KMS-11 (cell line): ENCODE measurements around the gene HPS3.

Experiments
- H2AFZ ChIP-seq: fragments of 200-600 bp; sonication (generic); 2 replicates; pipeline ENCODE4 v1.6.1; 2016; ENCODE audit warnings: antibody characterized with exemption, mixed run types, low read depth
- H3K27ac ChIP-seq: fragments of 200-600 bp; sonication (generic); 2 replicates; pipeline ENCODE4 v1.6.1; 2016; ENCODE audit warnings: mild to moderate bottlenecking, mixed run types
- H3K27me3 ChIP-seq: fragments of 200-600 bp; sonication (generic); 2 replicates; pipeline ENCODE4 v1.6.1; 2017; ENCODE audit warnings: mild to moderate bottlenecking, low read depth, mixed run types, moderate library complexity; ENCODE audit not compliant: insufficient read depth
- H3K36me3 ChIP-seq: fragments of 200-600 bp; sonication (generic); 2 replicates; pipeline ENCODE4 v1.6.1; 2017; ENCODE audit warnings: mild to moderate bottlenecking, mixed run types; ENCODE audit not compliant: insufficient read depth
- H3K4me1 ChIP-seq: fragments of 200-600 bp; sonication (generic); 2 replicates; pipeline ENCODE4 v1.6.1; 2016; ENCODE audit warnings: mild to moderate bottlenecking, low read depth, mixed run types; ENCODE audit not compliant: poor library complexity, severe bottlenecking
- H3K4me2 ChIP-seq: fragments of 200-600 bp; sonication (generic); 2 replicates; pipeline ENCODE4 v1.7.0; 2016; ENCODE audit warnings: mild to moderate bottlenecking, mixed run types
- H3K4me3 ChIP-seq: fragments of 200-600 bp; sonication (generic); IDR thresholded peaks from 2 replicates; pipeline ENCODE4 v1.6.1; 2017; ENCODE audit warnings: low read depth, low read length, mixed read lengths; ENCODE audit not compliant: insufficient read depth
- H3K79me2 ChIP-seq: fragments of 200-600 bp; sonication (generic); 2 replicates; pipeline ENCODE4 v1.6.1; 2016; ENCODE audit warnings: low read depth, mixed run types; ENCODE audit not compliant: insufficient read depth
- H3K9ac ChIP-seq: fragments of 200-600 bp; sonication (generic); 2 replicates; pipeline ENCODE4 v1.6.1; 2016; ENCODE audit warnings: mild to moderate bottlenecking, mixed run types
- H4K20me1 ChIP-seq: fragments of 200-600 bp; sonication (generic); 2 replicates; pipeline ENCODE4 v1.6.1; 2016; ENCODE audit warnings: mild to moderate bottlenecking, mixed run types; ENCODE audit not compliant: insufficient read depth
- CTCF ChIP-seq: fragments of 200-600 bp; sonication (generic); conservative IDR thresholded peaks from 2 replicates; pipeline ENCODE4 v1.6.1; 2017; ENCODE audit warnings: low read depth, mild to moderate bottlenecking, antibody characterized with exemption, low read length, moderate library complexity, mixed read lengths

HPS3 gene

DNA sequence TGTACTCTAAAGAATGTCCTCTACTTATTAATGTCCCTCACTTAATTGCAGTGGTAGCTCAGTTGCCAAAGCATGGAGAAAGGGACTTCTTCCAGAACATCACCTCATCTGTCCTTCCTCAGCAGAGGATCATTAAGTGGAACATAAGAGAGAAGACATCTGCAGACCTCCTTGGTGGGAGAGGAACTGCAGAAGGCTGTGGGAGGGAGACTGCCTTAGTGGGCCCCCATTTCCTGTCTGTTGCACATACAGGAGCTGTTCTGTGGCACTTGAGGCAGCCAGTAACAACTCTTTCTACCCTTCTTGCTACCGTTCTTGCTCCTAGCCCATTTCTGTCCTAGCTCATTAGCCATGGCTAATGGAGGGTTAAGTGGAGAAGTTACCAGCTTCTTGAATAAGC, 33.6 kb downstream of the HPS3 start:
- no peak overlapping the region for H3K27ac ChIP-seq
- H3K79me2 ChIP-seq = no peaks in the 10 kb centered on the region
- H3K4me2 ChIP-seq = no peak overlapping the region
- no peak overlapping the region for H3K4me3 ChIP-seq
- TF ChIP-seq CTCF = no peak
- H4K20me1 ChIP-seq = no peaks in the 10 kb centered on the region
- no peak overlapping the region for H2AFZ ChIP-seq
- peaks cover 61% of the 10 kb centered on the region for H3K4me1 ChIP-seq
- no peaks in the 10 kb centered on the region for H3K36me3 ChIP-seq
- no peak overlapping the region for H3K9ac ChIP-seq
- H3K27me3 ChIP-seq = no peaks in the 10 kb centered on the region

- Histone ChIP-seq H4K20me1 (no peaks in the 10 kb centered on the region), H3K36me3 (no peaks in the 10 kb centered on the region; the same call in 1 of the 2 replicates), H3K4me2 (peak overlapping the region; percentile 81), H3K79me2 (no peaks in the 10 kb centered on the region), H2AFZ (no peak overlapping the region), H3K4me3 (no peak overlapping the region), H3K9ac (peak overlapping the region; percentile 11; the same call in 1 of the 2 replicates), H3K27me3 (no peaks in the 10 kb centered on the region), H3K27ac (peak overlapping the region; percentile 46), H3K4me1 (peaks cover 78% of the 10 kb centered on the region)
- no peak for TF ChIP-seq CTCF
Observed at GRCh38 chr3:149167898-149168297, 38.5 kb downstream of the HPS3 start.

- no peak for TF ChIP-seq CTCF
- H3K36me3 ChIP-seq = no peaks in the 10 kb centered on the region; the same call in 1 of the 2 replicates
Observed at GRCh38 chr3:149170672-149171071, 41.2 kb downstream of the HPS3 start.

DNA sequence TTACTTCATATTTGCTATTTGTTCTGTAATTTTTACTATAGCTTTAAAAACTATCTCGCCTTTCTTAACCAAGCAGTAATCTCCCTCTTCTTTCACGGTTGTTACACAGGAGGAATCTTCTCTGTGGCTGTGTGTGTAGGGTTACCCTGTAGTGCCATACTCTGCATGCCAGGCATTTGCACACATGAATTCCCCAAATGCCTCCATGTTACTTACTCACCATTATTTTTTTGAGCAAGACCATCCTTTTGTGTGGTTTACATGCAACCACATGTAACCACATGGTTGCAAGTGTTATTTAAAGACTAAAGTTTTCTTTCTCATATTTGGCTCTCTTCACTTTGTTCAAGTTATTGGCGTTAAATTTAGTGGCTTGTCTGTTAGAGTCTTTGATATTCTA, 45.5 kb downstream of the HPS3 start:
- Histone ChIP-seq H3K4me3 (peak overlapping the region; percentile 37), H4K20me1 (no peaks in the 10 kb centered on the region), H3K9ac (no peak overlapping the region), H2AFZ (no peak overlapping the region), H3K4me1 (peaks cover 38% of the 10 kb centered on the region), H3K4me2 (peak overlapping the region; percentile 67), H3K27me3 (no peaks in the 10 kb centered on the region), H3K79me2 (no peaks in the 10 kb centered on the region), H3K27ac (peak overlapping the region; percentile 12; the same call in 1 of the 2 replicates), H3K36me3 (no peaks in the 10 kb centered on the region; the same call in 1 of the 2 replicates)
- TF ChIP-seq CTCF = no peak

More at GRCh38 chr3:149170672-149171071, 41.2 kb downstream of the HPS3 start:
- Histone ChIP-seq H4K20me1 (no peaks in the 10 kb centered on the region), H3K79me2 (no peaks in the 10 kb centered on the region), H2AFZ (no peak overlapping the region), H3K4me1 (peaks cover 78% of the 10 kb centered on the region), H3K27me3 (no peaks in the 10 kb centered on the region), H3K4me3 (no peak overlapping the region), H3K4me2 (no peak overlapping the region), H3K27ac (no peak overlapping the region), H3K9ac (no peak overlapping the region)
